ENCODE data around the gene MYH10.

Gene MYH10

DNA sequence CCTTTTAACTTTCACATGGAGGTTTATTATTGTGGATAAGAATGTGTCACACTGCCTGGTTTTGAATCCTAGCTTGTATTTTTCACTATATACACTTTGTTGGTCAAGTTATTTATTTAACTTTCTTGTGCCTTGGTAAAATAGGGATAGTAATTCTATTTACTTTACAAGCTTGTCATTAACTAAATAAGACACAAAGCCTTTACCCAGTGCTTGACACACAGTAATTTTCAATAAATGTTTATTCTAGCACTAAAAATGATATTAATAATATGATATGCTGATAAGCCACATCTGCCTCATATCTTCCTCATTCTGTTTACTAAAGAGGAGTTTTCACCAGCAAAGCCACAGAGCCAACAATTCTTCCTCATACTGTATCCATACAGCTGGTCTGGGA lies 27.8 kb downstream of the MYH10 start:
- H3K4me3 ChIP-seq (ENCODE audit: low read depth, low read length) = no peak overlapping the region
- in situ Hi-C loops (cut with HindIII; ENCODE audit: low sequenced_read_pairs) = no loop called here
- TF ChIP-seq, protein P1, sequence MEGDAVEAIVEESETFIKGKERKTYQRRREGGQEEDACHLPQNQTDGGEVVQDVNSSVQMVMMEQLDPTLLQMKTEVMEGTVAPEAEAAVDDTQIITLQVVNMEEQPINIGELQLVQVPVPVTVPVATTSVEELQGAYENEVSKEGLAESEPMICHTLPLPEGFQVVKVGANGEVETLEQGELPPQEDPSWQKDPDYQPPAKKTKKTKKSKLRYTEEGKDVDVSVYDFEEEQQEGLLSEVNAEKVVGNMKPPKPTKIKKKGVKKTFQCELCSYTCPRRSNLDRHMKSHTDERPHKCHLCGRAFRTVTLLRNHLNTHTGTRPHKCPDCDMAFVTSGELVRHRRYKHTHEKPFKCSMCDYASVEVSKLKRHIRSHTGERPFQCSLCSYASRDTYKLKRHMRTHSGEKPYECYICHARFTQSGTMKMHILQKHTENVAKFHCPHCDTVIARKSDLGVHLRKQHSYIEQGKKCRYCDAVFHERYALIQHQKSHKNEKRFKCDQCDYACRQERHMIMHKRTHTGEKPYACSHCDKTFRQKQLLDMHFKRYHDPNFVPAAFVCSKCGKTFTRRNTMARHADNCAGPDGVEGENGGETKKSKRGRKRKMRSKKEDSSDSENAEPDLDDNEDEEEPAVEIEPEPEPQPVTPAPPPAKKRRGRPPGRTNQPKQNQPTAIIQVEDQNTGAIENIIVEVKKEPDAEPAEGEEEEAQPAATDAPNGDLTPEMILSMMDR (IDR thresholded peaks at IDR 0.05; ENCODE audit: low read depth, low read length) = no peak
- no peak for DNase-seq (ENCODE audit: low read depth, low spot score)

DNA sequence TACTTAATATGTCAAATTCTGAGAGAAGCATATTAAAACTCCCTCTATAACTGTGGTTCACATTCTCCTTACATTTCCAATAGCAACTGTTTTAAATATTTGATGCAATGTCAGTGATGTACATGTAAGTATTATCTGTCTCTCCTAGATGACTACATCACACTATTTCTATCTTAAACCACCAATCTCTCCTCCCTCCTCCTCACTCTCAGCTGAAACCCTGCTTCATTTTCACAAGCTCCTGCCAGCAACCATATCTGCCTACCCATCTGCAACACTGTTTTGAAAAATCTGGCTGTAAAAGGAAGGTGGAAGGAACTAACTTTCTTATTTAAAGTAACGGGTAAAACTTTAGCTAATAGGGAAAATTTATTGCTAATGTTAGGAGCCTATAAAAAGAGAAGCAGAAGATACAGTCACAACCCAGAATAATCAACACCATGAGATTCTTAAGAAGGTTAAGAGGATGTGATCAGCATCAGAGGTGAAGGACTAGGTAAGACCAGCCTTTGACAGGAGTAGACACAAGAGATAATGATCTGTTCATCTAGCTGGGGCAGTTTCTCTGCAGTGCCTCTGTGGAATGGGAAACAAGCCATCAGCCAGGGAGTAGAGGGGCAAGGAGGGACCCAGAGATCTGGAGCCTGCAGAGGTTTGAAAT lies 31.0 kb downstream of the MYH10 start:
- in situ Hi-C loops (cut with HindIII; ENCODE audit: low sequenced_read_pairs) = no loop called here
- TF ChIP-seq, protein P1 (IDR thresholded peaks at IDR 0.05; ENCODE audit: low read depth, low read length) = no peak
- no peak overlapping the region for H3K4me3 ChIP-seq (ENCODE audit: low read depth, low read length)
- no peak for DNase-seq (ENCODE audit: low read depth, low spot score)

- H3K4me3 ChIP-seq (ENCODE audit: low read depth, low read length) = no peak overlapping the region
- in situ Hi-C loops (cut with HindIII; ENCODE audit: low sequenced_read_pairs) = no loop called here
- TF ChIP-seq, protein P1 (IDR thresholded peaks at IDR 0.05; ENCODE audit: low read depth, low read length) = no peak
- DNase-seq (ENCODE audit: low read depth, low spot score) = no peak
These were observed 31.6 kb downstream of the MYH10 start for GRCh38 chr17:8598913-8599312.

GRCh38 chr17:8593830-8594229 lies 36.7 kb downstream of the MYH10 start:
- no peak overlapping the region for H3K4me3 ChIP-seq (ENCODE audit: low read depth, low read length)
- DNase-seq (ENCODE audit: low read depth, low spot score) = no peak
- TF ChIP-seq, protein P1 (IDR thresholded peaks at IDR 0.05; ENCODE audit: low read depth, low read length) = no peak
- in situ Hi-C loops (cut with HindIII; ENCODE audit: low sequenced_read_pairs) = no loop called here

- in situ Hi-C loops (cut with HindIII; ENCODE audit: low sequenced_read_pairs) = no loop called here
- no peak overlapping the region for H3K4me3 ChIP-seq (ENCODE audit: low read depth, low read length)
- DNase-seq (ENCODE audit: low read depth, low spot score) = no peak
- TF ChIP-seq, protein P1 (IDR thresholded peaks at IDR 0.05; ENCODE audit: low read depth, low read length) = no peak
These were observed 37.2 kb downstream of the MYH10 start for GRCh38 chr17:8593276-8593675.

DNA sequence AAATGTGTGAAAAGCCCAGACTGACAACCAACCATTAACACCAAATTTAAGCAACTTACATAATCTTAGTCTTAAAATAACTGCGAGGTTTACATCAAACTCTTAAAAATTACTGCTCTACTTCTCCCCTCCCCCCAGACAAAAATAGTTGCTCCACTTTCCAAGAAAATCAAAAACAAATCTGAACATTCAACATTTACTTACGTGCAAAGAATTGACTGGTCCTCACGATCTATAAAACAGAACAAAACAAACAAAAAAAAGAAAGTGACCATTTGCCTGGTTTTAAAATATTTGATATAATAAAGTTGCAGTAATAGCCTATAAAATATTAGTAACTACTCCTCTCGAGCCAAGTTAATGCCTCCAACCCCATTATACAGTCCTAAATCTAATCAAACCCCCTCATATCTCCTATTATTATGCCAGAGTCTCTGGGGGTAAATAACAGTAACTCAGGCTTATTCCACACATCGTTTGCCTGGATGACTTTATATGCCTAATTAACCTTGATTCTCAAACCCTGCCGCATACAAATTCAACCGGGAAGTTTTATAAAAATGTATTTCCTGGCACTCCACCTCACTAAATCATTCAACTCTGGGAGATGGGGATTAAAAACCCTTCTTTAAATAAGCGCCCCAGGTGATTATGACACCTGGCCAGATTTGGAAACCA lies 41.5 kb downstream of the MYH10 start:
- in situ Hi-C loops (cut with HindIII; ENCODE audit: low sequenced_read_pairs) = no loop called here
- DNase-seq (ENCODE audit: low read depth, low spot score) = no peak
- TF ChIP-seq, protein P1 (IDR thresholded peaks at IDR 0.05; ENCODE audit: low read depth, low read length) = no peak
- H3K4me3 ChIP-seq (ENCODE audit: low read depth, low read length) = no peak overlapping the region

All from astrocyte of the spinal cord (primary cell).